GM18870 (cell line): ENCODE data around the gene KIF26B.
"Not testable (repeated sequence)": the region's sequence is repeated elsewhere in the genome, so short reads cannot be mapped to it uniquely, and the experiment has no call there.

ENCODE experiments used
- ATAC-seq: cut with Tn5 transposase; IDR thresholded peaks from one replicate; pipeline ENCODE4 v1.9.1; 2021; ENCODE audit warnings: moderate library complexity; ENCODE audit not compliant: unreplicated experiment

The KIF26B gene

GRCh38 chr1:245377854-245378253 is 223.1 kb downstream of the KIF26B start:
- no peak for ATAC-seq

- ATAC-seq = no peak
These were observed 223.5 kb downstream of the KIF26B start for GRCh38 chr1:245378311-245378722.

GRCh38 chr1:245378745-245379144 is 224.0 kb downstream of the KIF26B start:
- no peak for ATAC-seq

- ATAC-seq = no peak
These were observed 226.2 kb downstream of the KIF26B start for GRCh38 chr1:245380790-245381535.

GRCh38 chr1:245382981-245383380 is 228.2 kb downstream of the KIF26B start:
- no peak for ATAC-seq

GRCh38 chr1:245383396-245384330 is 228.9 kb downstream of the KIF26B start:
- no peak for ATAC-seq

GRCh38 chr1:245386297-245386971 is 231.6 kb downstream of the KIF26B start:
- no peak for ATAC-seq

GRCh38 chr1:245388687-245389086 is 233.9 kb downstream of the KIF26B start:
- no peak for ATAC-seq

- no peak for ATAC-seq
These were observed 235.1 kb downstream of the KIF26B start for GRCh38 chr1:245389873-245390272.

- no peak for ATAC-seq
These were observed 236.2 kb downstream of the KIF26B start for GRCh38 chr1:245390975-245391374.

- no peak for ATAC-seq
These were observed 238.9 kb downstream of the KIF26B start for GRCh38 chr1:245393694-245394093.

GRCh38 chr1:245395680-245396079 is 240.9 kb downstream of the KIF26B start:
- no peak for ATAC-seq

- no peak for ATAC-seq
These were observed 241.8 kb downstream of the KIF26B start for GRCh38 chr1:245396615-245397014.

GRCh38 chr1:245397771-245398170 is 243.0 kb downstream of the KIF26B start:
- no peak for ATAC-seq

- ATAC-seq = no peak
These were observed 243.4 kb downstream of the KIF26B start for GRCh38 chr1:245398180-245398579.

GRCh38 chr1:245401881-245402587 is 247.2 kb downstream of the KIF26B start:
- ATAC-seq = no peak

GRCh38 chr1:245402998-245403397 is 248.2 kb downstream of the KIF26B start:
- ATAC-seq = not testable (repeated sequence)

GRCh38 chr1:245404527-245404926 is 249.7 kb downstream of the KIF26B start:
- no peak for ATAC-seq

- ATAC-seq = no peak
These were observed 250.2 kb downstream of the KIF26B start for GRCh38 chr1:245404952-245405351.

- no peak for ATAC-seq
These were observed 251.6 kb downstream of the KIF26B start for GRCh38 chr1:245406426-245406825.

- ATAC-seq = no peak
These were observed 253.2 kb downstream of the KIF26B start for GRCh38 chr1:245407983-245408382.
